ENCODE results near the gene MAP3K14. TPM values are rescaled to one million over a fixed set of nuclear protein-coding genes. Genes with fewer than 3 reads are reported as not detected.

Gene MAP3K14
- total RNA-seq, 8 experiments from 2014 or later, result 1.4 to 5.0 (median 3.2) TPM

GRCh38 chr17:45273551-45273957 is 43.3 kb downstream of the MAP3K14 start:
- no peak overlapping the region for H3K27ac ChIP-seq
- in situ Hi-C loops (cut with MboI; ENCODE audit: low pct_unique_long_range_greater_than_20kb in 2 of 9, low sequenced_read_pairs in 9 of 9, unreplicated experiment in 9 of 9), result loop anchor here in 1 of 9 experiments (5.0 kb wide), 1 partner anchor 104 kb away; no protein-coding TSS in a partner anchor
- WGBS, 10 experiments, result 18 to 100% (median 74%) methylated on average over 1 to 10 of the region's 16 CpGs; no CpG with 5 or more reads in 5 of the 10 experiments

GRCh38 chr17:45271603-45272002 is 45.2 kb downstream of the MAP3K14 start:
- no peak for ATAC-seq (replicated peaks in 6 of 8)
- no peaks in the 10 kb centered on the region for H3K4me1 ChIP-seq (replicated peaks in 1 of 2)
- in situ Hi-C loops (cut with MboI; ENCODE audit: low pct_unique_long_range_greater_than_20kb in 2 of 9, low sequenced_read_pairs in 9 of 9, unreplicated experiment in 9 of 9), result loop anchor here in 1 of 9 experiments (5.0 kb wide), 1 partner anchor 106 kb away; no protein-coding TSS in a partner anchor
- WGBS, 10 experiments, result 89 to 100% (median 100%) methylated on average over 1 to 3 of the region's 3 CpGs; no CpG with 5 or more reads in 2 of the 10 experiments
- H3K4me3 ChIP-seq, result no peak overlapping the region
- no peak overlapping the region for H3K27ac ChIP-seq

More at GRCh38 chr17:45273551-45273957, 43.3 kb downstream of the MAP3K14 start:
- Histone ChIP-seq H3K4me1 (replicated peaks in 1 of 2) (no peaks in the 10 kb centered on the region), H3K4me3 (no peak overlapping the region)
- ATAC-seq (replicated peaks in 6 of 8), result no peak

- ATAC-seq (replicated peaks in 6 of 8), result peak in 2 of 8 experiments; percentile 16 to 60
- in situ Hi-C loops (cut with MboI; ENCODE audit: low pct_unique_long_range_greater_than_20kb in 2 of 9, low sequenced_read_pairs in 9 of 9, unreplicated experiment in 9 of 9), result loop anchor here in 1 of 9 experiments (5.0 kb wide), 1 partner anchor 106 kb away; no protein-coding TSS in a partner anchor
- H3K4me3 ChIP-seq, result no peak overlapping the region
- H3K27ac ChIP-seq, result no peak overlapping the region
- 80 to 100% (median 93%) methylated on average over 1 to 6 of the region's 13 CpGs; no CpG with 5 or more reads in 3 of the 10 experiments for WGBS, 10 experiments
- H3K4me1 ChIP-seq (replicated peaks in 1 of 2), result no peaks in the 10 kb centered on the region
These were observed 45.9 kb downstream of the MAP3K14 start for GRCh38 chr17:45270828-45271418.

GRCh38 chr17:45269912-45270311 is 46.9 kb downstream of the MAP3K14 start:
- in situ Hi-C loops (cut with MboI; ENCODE audit: low pct_unique_long_range_greater_than_20kb in 2 of 9, low sequenced_read_pairs in 9 of 9, unreplicated experiment in 9 of 9), result loop anchor here in 1 of 9 experiments (5.0 kb wide), 1 partner anchor 107 kb away; no protein-coding TSS in a partner anchor
- WGBS, 10 experiments, result 60 to 100% (median 89%) methylated on average over 1 to 3 of the region's 7 CpGs; no CpG with 5 or more reads in 5 of the 10 experiments
- H3K4me1 ChIP-seq (replicated peaks in 1 of 2), result no peaks in the 10 kb centered on the region
- H3K27ac ChIP-seq, result no peak overlapping the region
- ATAC-seq (replicated peaks in 6 of 8), result no peak
- no peak overlapping the region for H3K4me3 ChIP-seq

- H3K4me1 ChIP-seq (replicated peaks in 1 of 2), result peaks cover 0 to 2% of the 10 kb centered on the region in 2 donors
- in situ Hi-C loops (cut with MboI; ENCODE audit: low pct_unique_long_range_greater_than_20kb in 2 of 9, low sequenced_read_pairs in 9 of 9, unreplicated experiment in 9 of 9), result no loop called here
- H3K4me3 ChIP-seq, result no peak overlapping the region
- WGBS, 10 experiments, result 90 to 100% (median 97%) methylated on average over 2 to 5 of the region's 10 CpGs; no CpG with 5 or more reads in 7 of the 10 experiments
- no peak for ATAC-seq (replicated peaks in 6 of 8)
- H3K27ac ChIP-seq, result no peak overlapping the region
These were observed 49.3 kb downstream of the MAP3K14 start for GRCh38 chr17:45267436-45268055.

- ATAC-seq (replicated peaks in 6 of 8), result no peak
- in situ Hi-C loops (cut with MboI; ENCODE audit: low pct_unique_long_range_greater_than_20kb in 2 of 9, low sequenced_read_pairs in 9 of 9, unreplicated experiment in 9 of 9), result no loop called here
- Histone ChIP-seq H3K27ac (no peak overlapping the region), H3K4me3 (no peak overlapping the region), H3K4me1 (replicated peaks in 1 of 2) (peaks cover under 1 to 8% of the 10 kb centered on the region in 2 donors)
- 85 to 100% (median 100%) methylated on average over 1 to 5 of the region's 13 CpGs; no CpG with 5 or more reads in 3 of the 10 experiments for WGBS, 10 experiments
These were observed 50.4 kb downstream of the MAP3K14 start for GRCh38 chr17:45266372-45266926.

- Histone ChIP-seq H3K27ac (no peak overlapping the region), H3K4me1 (replicated peaks in 1 of 2) (peaks cover 3 to 9% of the 10 kb centered on the region in 2 donors), H3K4me3 (no peak overlapping the region)
- peak in 2 of 8 experiments; percentile 30 to 66 for ATAC-seq (replicated peaks in 6 of 8)
- in situ Hi-C loops (cut with MboI; ENCODE audit: low pct_unique_long_range_greater_than_20kb in 2 of 9, low sequenced_read_pairs in 9 of 9, unreplicated experiment in 9 of 9), result no loop called here
- 0 to 80% (median 75%) methylated on average over 1 of the region's 1 CpG; no CpG with 5 or more reads in 7 of the 10 experiments for whole genome bisulfite sequencing, 10 experiments
These were observed 51.0 kb downstream of the MAP3K14 start for GRCh38 chr17:45265821-45266220.

- ATAC-seq (replicated peaks in 6 of 8), result no peak
- 14 to 100% (median 77%) methylated on average over 1 to 3 of the region's 8 CpGs; no CpG with 5 or more reads in 4 of the 10 experiments for WGBS, 10 experiments
- Histone ChIP-seq H3K4me1 (replicated peaks in 1 of 2) (peaks cover 3 to 9% of the 10 kb centered on the region in 2 donors), H3K27ac (no peak overlapping the region), H3K4me3 (no peak overlapping the region)
- in situ Hi-C loops (cut with MboI; ENCODE audit: low pct_unique_long_range_greater_than_20kb in 2 of 9, low sequenced_read_pairs in 9 of 9, unreplicated experiment in 9 of 9), result no loop called here
These were observed 51.8 kb downstream of the MAP3K14 start for GRCh38 chr17:45264988-45265387.

- H3K27ac ChIP-seq, result no peak overlapping the region
- H3K4me3 ChIP-seq, result no peak overlapping the region
- 88 to 100% methylated on average over 1 to 8 of the region's 14 CpGs; no CpG with 5 or more reads in 8 of the 10 experiments for WGBS, 10 experiments
- no peak for ATAC-seq (replicated peaks in 6 of 8)
- in situ Hi-C loops (cut with MboI; ENCODE audit: low pct_unique_long_range_greater_than_20kb in 2 of 9, low sequenced_read_pairs in 9 of 9, unreplicated experiment in 9 of 9), result no loop called here
- peaks cover 3 to 9% of the 10 kb centered on the region in 2 donors for H3K4me1 ChIP-seq (replicated peaks in 1 of 2)
These were observed 52.4 kb downstream of the MAP3K14 start for GRCh38 chr17:45264430-45264829.

- Histone ChIP-seq H3K4me3 (no peak overlapping the region), H3K27ac (no peak overlapping the region), H3K4me1 (replicated peaks in 1 of 2) (peaks cover 3 to 9% of the 10 kb centered on the region in 2 donors)
- 50 to 100% (median 80%) methylated on average over 1 to 2 of the region's 7 CpGs; no CpG with 5 or more reads in 7 of the 10 experiments for WGBS, 10 experiments
- no peak for ATAC-seq (replicated peaks in 6 of 8)
- in situ Hi-C loops (cut with MboI; ENCODE audit: low pct_unique_long_range_greater_than_20kb in 2 of 9, low sequenced_read_pairs in 9 of 9, unreplicated experiment in 9 of 9), result no loop called here
These were observed 53.4 kb downstream of the MAP3K14 start for GRCh38 chr17:45263477-45263860.

- Histone ChIP-seq H3K27ac (no peak overlapping the region), H3K4me3 (peak overlapping the region in 3 of 5 donors; percentile 38 to 50 (median 42)), H3K4me1 (replicated peaks in 1 of 2) (peaks cover 3 to 9% of the 10 kb centered on the region in 2 donors)
- 0 to 92% (median 60%) methylated on average over 1 to 11 of the region's 18 CpGs; no CpG with 5 or more reads in 1 of the 10 experiments for WGBS, 10 experiments
- peak in 1 of 8 experiments; percentile 7 for ATAC-seq (replicated peaks in 6 of 8)
- in situ Hi-C loops (cut with MboI; ENCODE audit: low pct_unique_long_range_greater_than_20kb in 2 of 9, low sequenced_read_pairs in 9 of 9, unreplicated experiment in 9 of 9), result no loop called here
These were observed 54.0 kb downstream of the MAP3K14 start for GRCh38 chr17:45262516-45263476.

Data from motor neuron (in vitro differentiated cells).